Lower leg skin (tissue), 4 donors: ENCODE results near the gene GPAT3. TPM values are rescaled to one million over a fixed set of nuclear protein-coding genes. Genes with fewer than 3 reads are reported as not detected.

ENCODE experiments used
- DNase-seq, 2 donors: peaks; one replicate each; pipeline ENCODE4 v3.0.0-alpha.2; 2019; ENCODE audit warnings: low spot score in 2 of 2
- H3K4me3 ChIP-seq: fragments of 200-600 bp; sonication (generic); 2 replicates; pipeline ENCODE4 v1.5.1; 2017; ENCODE audit warnings: mild to moderate bottlenecking, low read depth; ENCODE audit not compliant: poor library complexity, severe bottlenecking
- CTCF ChIP-seq, 3 donors: fragments of 450-650 bp; IDR thresholded peaks; one replicate each; pipeline ENCODE4 v1.5.1; 2016; ENCODE audit warnings: antibody characterized with exemption in 3 of 3, mild to moderate bottlenecking in 3 of 3, moderate library complexity in 2 of 3
- POLR2A ChIP-seq, 2 donors: fragments of 450-650 bp; IDR thresholded peaks; one replicate each; pipeline ENCODE4 v1.6.1; 2016 to 2017; ENCODE audit warnings: antibody characterized with exemption in 2 of 2, mild to moderate bottlenecking in 1 of 2, moderate library complexity in 1 of 2
- WGBS, 2 donors: methylation state at CpG; one replicate each; pipeline ENCODE4 v1.1.5; 2018; 5-methylcytosine and 5-hydroxymethylcytosine counted together
- intact Hi-C: fragments of 100-400 bp; cut with DNase I; formaldehyde crosslinking; loops from one replicate; pipeline ENCODE4 v1.15.0; 2023; ENCODE audit warnings: low total_unique reads
- total RNA-seq, 4 donors: library from RNA; depleted of rRNA; stranded (reverse); fragments of >200 nt; gene quantifications; one replicate each; pipeline ENCODE4 v1.1.0, GENCODE V29; 2016

Gene GPAT3
- total RNA-seq, 4 donors from 2014 or later = 4.0 to 8.5 (median 6.4) TPM

GRCh38 chr4:83606460-83606859, 70.6 kb downstream of the GPAT3 start:
- TF ChIP-seq POLR2A (IDR thresholded peaks at IDR 0.05) (no peak), CTCF (IDR thresholded peaks at IDR 0.05) (no peak)

GRCh38 chr4:83606898-83607297, 71.0 kb downstream of the GPAT3 start:
- TF ChIP-seq POLR2A (IDR thresholded peaks at IDR 0.05) (no peak), CTCF (IDR thresholded peaks at IDR 0.05) (no peak)
- intact Hi-C loops = no loop called here
- H3K4me3 ChIP-seq = no peak overlapping the region
- 62 to 72% methylated on average over 7 of the region's 7 CpGs for WGBS, 2 donors
- no peak for DNase-seq

More at GRCh38 chr4:83606460-83606859, 70.6 kb downstream of the GPAT3 start:
- H3K4me3 ChIP-seq = no peak overlapping the region
- DNase-seq = no peak
- intact Hi-C loops = no loop called here

DNA sequence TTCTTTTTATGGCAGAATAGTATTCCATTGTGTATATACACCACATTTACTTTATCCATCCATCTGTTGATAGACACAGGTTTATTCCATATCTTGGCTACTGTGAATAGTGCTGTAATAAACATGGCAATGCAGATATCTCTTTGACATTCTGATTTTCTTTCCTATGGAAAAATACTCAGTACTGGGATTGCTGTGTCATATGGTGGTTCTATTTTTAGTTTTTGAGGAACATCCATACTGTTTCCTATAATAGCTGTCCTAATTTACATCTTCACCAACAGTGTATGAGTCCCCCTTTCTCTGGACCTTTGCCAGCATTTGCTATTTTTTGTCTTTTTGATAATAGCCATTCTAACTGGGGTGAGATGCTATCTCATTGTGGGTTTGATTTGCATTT, 73.5 kb downstream of the GPAT3 start:
- H3K4me3 ChIP-seq = no peak overlapping the region
- DNase-seq = no peak
- TF ChIP-seq CTCF (IDR thresholded peaks at IDR 0.05) (no peak), POLR2A (IDR thresholded peaks at IDR 0.05) (no peak)
- intact Hi-C loops = no loop called here

- no peak for DNase-seq
- TF ChIP-seq CTCF (IDR thresholded peaks at IDR 0.05) = no peak
- no peak for TF ChIP-seq POLR2A (IDR thresholded peaks at IDR 0.05)
These were observed 74.8 kb downstream of the GPAT3 start for GRCh38 chr4:83610729-83611128.

GRCh38 chr4:83613023-83613422, 77.1 kb downstream of the GPAT3 start:
- DNase-seq = no peak
- intact Hi-C loops = no loop called here
- no peak overlapping the region for H3K4me3 ChIP-seq
- no peak for TF ChIP-seq CTCF (IDR thresholded peaks at IDR 0.05)
- TF ChIP-seq POLR2A (IDR thresholded peaks at IDR 0.05) = no peak

More at GRCh38 chr4:83610729-83611128, 74.8 kb downstream of the GPAT3 start:
- intact Hi-C loops = no loop called here
- 94 to 97% methylated on average over 1 of the region's 1 CpG for WGBS, 2 donors
- H3K4me3 ChIP-seq = no peak overlapping the region

- no peak for TF ChIP-seq POLR2A (IDR thresholded peaks at IDR 0.05)
- no peak for TF ChIP-seq CTCF (IDR thresholded peaks at IDR 0.05)
- H3K4me3 ChIP-seq = no peak overlapping the region
- intact Hi-C loops = no loop called here
- 92 to 94% methylated on average over 4 of the region's 4 CpGs for WGBS, 2 donors
- DNase-seq = no peak
These were observed 78.1 kb downstream of the GPAT3 start for GRCh38 chr4:83613994-83614393.
